Stimulated activated CD8-positive, alpha-beta memory T cell treated with anti-CD3 and anti-CD28 coated beads, Interleukin-7, amount 100 ng/mL, for 4 hours (primary cell): ENCODE results near the gene TSPAN8.
"Not testable (repeated sequence)": the region's sequence is repeated elsewhere in the genome, so short reads cannot be mapped to it uniquely, and the experiment has no call there.

ENCODE experiments used
- DNase-seq, 2 donors: peaks; one replicate each; pipeline ENCODE4 v3.0.0-alpha.2; 2020; ENCODE audit warnings: low read depth in 2 of 2

TSPAN8 gene

DNA sequence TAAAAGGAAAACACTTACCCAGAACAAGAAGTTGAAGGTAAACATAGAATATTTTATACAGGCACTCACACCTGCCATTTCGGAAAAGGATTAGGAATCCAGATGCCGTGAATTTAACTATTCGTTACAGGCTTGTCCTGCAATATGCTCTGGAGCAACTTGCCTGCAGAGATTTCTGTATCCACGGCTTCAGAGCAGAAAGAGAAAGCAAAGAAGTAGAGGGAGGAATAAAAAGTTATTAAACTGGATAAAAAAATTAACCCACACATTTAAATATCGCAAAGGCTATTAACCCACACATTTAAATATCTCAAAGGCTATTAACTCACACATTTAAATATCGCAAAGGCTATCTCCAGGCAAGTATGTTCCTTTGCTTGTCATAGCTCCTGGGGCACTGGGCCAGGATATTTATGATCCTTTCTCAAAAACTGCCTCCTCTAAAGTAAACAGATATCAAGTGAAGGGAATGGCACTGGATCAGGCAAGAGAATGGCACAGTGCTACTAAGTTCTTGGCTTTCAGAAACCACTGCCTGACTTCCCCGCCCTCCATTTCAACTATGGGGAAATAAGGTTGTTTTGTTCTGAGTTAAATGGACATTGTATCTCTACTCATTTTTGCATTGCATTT is at the start of gene TSPAN8:
Gene TSPAN8 (minus strand): TSS at position 399 of the 633 bp plus-strand sequence. CDS start 321 bp downstream, at position 78.
- no peak for DNase-seq

DNA sequence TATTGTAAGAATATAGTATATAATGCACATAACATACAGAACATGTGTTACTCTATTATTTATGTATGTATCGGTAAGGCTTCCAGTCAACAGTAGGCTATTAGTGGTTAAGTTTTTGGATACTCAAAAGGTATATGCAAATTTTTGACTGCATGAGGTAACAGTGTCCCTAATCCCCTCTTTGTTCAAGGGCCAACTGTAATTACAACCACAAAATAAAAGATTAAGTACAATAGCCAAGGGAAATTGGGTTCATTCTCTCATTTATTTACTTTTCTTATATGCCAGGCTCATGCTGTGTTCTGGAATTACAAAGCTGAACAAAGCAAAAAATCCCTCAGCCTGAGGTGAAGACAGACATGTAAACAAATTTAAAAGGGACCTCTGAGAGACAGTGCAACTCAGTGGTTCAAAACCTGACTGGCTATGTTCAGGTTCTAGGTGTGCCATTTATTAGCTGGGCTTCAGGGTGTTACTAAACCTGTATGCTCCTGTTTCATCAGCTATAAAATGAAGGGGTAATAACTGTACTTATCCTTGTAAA is 43.4 kb upstream of the TSPAN8 start:
- no peak for DNase-seq

GRCh38 chr12:71200706-71201105 is 42.9 kb upstream of the TSPAN8 start:
- no peak for DNase-seq

DNA sequence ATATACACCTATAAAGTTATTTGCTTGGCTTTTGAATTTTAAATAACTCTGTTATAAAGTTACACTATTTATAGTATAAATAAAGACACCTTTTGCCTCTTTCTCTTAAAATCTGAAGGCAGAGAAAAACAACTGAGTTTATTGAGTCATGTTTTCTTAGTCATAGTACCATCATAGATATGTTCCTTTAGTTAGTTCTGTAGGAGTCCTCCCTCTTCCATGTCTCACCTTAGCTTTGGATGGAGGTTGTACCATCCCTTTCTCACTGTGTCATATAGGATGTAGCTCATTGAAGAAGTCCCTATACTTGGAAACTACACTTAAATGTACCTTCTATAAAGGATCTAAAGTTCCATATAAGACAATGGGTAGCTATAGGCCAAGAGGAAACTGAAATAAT is 39.7 kb upstream of the TSPAN8 start:
- no peak for DNase-seq

GRCh38 chr12:71195338-71195896 is 37.6 kb upstream of the TSPAN8 start:
- DNase-seq = no peak

GRCh38 chr12:71194657-71195056 is 36.9 kb upstream of the TSPAN8 start:
- DNase-seq = no peak

DNA sequence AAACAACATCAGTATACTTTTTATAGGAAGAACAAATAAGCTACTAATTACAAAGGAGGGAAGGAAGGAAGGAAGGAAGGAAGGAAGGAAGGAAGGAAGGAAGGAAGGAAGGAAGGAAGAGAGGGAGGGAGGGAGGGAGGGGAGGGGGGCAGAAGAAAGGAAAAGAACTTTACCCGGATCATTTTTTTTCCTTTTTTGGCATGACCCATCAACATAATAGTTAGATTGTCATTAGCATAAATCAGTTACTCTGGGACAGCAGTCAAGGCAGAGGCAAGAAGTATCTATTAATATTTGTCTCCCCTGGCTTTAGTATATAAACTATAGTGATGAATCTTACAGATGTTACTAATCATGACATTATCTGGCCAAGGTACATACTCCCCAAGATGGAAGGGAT is 35.2 kb upstream of the TSPAN8 start:
- no peak for DNase-seq

DNA sequence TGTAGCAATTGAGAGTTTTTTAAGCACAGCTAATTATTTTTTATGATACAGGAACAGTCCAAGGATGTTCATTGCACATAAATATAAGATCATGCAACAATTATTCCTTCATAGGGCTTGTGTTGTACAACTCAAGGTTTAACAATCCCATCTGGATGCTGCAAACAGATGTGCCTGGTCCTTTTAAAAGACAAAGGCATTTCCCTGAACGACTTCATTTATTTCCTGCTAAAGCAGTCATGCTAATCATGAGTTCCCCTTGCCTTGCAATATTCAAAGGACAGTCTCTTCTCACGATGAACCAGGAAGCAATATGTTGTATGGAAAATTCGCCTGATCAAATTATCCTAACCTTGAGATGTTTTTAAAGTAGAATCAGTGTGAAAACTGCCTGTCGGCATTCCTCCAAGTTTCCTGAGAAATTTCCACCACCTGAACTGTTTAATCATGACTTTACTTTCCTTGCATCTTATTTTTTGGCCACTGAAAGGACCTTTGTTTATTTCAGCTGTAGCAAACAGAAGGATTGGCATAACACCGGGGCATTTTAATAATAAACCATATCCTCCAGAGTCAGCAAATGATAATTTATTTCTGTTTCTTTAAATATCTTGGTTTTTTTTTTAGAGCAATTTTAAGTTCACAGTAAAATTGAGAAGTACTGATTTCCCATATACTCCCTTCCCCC is 33.9 kb upstream of the TSPAN8 start:
- DNase-seq = no peak

GRCh38 chr12:71190822-71191221 is 33.0 kb upstream of the TSPAN8 start:
- no peak for DNase-seq

DNA sequence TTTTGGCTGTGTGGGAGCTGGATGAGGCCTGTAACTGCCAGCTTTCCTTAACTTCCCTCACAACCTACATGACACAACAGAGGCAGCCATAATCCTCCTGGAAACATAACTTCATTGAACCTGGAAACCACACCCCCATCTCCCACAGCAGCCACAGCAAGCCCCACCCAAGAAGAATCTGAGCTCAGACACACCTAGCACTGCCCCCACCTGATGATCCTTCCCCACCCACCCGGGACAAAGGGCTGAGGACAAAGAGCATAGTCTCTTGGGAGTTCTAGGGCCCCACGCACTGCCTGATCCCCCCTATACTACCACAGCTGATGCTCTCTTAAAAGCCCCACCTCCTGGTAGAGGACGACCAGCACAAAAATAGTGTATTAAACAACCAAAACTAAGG is 29.6 kb upstream of the TSPAN8 start:
- no peak for DNase-seq

- DNase-seq = no peak
Measured at GRCh38 chr12:71186571-71187288, 28.9 kb upstream of the TSPAN8 start.

GRCh38 chr12:71183846-71184245 is 26.0 kb upstream of the TSPAN8 start:
- no peak for DNase-seq

DNA sequence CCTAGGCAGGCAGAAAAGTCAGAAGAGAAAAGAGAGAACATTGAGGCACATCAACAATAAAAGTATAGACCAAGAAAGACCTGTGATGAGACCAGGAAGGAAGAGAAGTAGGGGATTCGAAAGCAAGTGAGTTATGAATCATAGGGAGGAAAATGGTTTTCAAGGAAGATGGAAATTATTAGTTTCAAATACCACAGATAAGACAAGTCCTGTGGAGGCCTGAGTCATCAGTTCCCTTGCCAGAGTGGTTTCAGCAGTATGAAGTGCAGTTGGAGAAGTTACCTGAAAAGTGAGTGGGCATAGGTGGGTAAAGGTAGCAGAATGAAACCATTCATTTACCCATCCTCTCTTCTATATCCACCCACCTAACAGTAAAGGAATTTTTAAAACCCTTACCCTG is 25.2 kb upstream of the TSPAN8 start:
- DNase-seq = no peak

GRCh38 chr12:71178162-71178561 is 20.4 kb upstream of the TSPAN8 start:
- DNase-seq = no peak

DNA sequence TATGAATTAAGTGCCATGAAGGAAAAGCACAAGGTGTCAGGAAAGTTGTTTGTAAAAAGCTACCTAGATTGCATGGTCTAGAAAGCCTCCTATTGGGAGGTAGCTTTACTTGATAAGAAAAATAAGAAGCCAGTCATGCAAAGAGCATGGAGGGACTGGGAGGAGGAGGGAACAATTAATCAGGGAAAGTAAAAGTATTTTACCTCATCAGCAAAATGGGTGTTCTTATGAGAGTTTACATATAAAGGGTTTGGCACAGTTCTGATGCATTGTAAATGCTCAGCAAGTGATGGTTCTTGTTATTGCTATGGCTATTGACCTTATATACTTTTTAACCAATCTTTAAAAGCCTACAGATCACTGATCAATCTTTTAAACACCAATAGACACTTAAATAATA is 17.0 kb upstream of the TSPAN8 start:
- no peak for DNase-seq

GRCh38 chr12:71174146-71174545 is 16.3 kb upstream of the TSPAN8 start:
- DNase-seq = no peak

GRCh38 chr12:71170456-71170855 is 12.7 kb upstream of the TSPAN8 start:
- no peak for DNase-seq

- no peak for DNase-seq
Measured at GRCh38 chr12:71169286-71169685, 11.5 kb upstream of the TSPAN8 start.

DNA sequence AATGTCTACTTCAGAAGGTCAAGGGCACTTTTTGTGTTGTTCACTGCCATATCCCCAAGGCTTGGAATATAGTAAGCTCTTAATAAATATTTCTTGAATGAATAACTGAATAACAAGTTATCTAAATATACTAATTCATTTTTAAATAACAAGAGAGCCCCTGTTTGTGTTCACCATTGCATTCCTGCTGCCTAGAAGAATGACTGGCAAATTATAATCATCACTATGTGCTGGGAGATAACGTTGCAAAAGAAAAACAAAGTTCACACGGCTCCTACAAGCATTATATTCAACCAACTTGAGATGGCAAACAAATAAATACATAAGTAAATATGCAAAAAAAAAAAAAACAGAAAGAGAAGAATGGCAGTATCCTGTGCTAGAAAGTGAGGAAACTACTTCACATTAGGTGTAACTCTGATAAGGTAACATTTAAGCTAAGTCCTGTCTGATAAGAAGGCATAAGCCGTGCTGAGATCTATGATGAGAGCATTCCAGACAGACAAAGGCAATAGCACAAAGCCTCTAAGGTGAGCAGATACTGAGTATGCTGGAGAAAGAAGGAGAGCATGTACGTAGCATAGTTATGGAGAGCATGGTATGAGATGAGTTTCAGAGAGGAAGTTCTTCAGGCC is 9.2 kb upstream of the TSPAN8 start:
- no peak for DNase-seq

DNA sequence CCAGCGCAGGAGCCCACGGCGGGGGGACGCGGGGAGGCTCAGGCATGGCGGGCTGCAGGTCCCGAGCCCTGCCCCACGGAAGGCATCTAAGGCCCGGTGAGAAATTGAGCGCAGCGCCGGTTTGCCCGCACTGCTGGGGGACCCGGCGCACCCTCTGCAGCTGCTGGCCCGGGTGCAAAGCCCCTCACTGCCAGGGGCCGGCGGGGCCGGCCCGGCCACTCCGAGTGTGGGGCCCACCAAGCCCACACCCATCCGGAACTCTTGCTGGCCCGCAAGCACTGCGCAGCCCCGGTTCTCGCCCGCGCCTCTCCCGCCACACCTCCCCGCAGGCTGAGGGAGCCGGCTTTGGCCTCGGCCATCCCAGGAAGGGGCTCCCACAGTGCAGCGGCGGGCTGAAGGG is 8.5 kb upstream of the TSPAN8 start:
- no peak for DNase-seq

DNA sequence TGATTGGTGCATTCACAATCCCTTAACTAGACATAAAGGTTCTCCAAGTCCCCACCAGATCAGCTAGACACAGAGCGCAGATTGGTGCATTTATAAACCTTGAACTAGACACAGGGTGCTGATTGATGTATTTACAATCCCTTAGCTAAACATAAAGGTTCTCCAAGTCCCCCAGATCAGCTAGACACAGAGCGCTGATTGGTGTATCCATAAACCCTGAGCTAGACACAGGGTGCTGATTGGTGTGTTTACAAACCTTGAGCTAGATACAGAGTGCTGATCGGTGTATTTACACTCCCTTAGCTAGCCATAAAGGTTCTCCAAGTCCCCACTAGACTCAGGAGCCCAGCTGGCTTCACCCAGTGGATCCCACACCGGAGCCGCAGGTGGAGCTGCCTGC is 8.0 kb upstream of the TSPAN8 start:
- not testable (repeated sequence) for DNase-seq
